Panc1 (cell line): Measurements from ENCODE around the gene LDLRAP1. TPM values are rescaled to one million over a fixed set of nuclear protein-coding genes. Genes with fewer than 3 reads are reported as not detected.

Experiments used
- ATAC-seq: fragments of 200-7000 bp; cut with Tn5 transposase; 2 replicates; pipeline ENCODE4 v1.9.1; 2020; ENCODE audit warnings: mild to moderate bottlenecking, moderate library complexity
- BruUV-seq: library from RNA; stranded (reverse); fragments of 400-500 nt; replicated peaks from 2 replicates; lab custom pipeline; 2021; lab: Mats Ljungman, UMichigan
- CTCF ChIA-PET: fragments of 300-600 bp; sonication (Branson Sonifier 250); formaldehyde crosslinking; loops from one replicate; lab custom pipeline; 2022; ENCODE audit warnings: antibody characterized with exemption; lab: Charles Lee
- POLR2A ChIA-PET: fragments of 300-600 bp; sonication (Branson Sonifier 250); formaldehyde crosslinking; loops from one replicate; lab custom pipeline; 2022; ENCODE audit warnings: antibody characterized with exemption; lab: Charles Lee
- DNase-seq: peaks from one replicate; pipeline ENCODE4 v3.0.0-alpha.2; 2010; ENCODE audit warnings: low read depth, low spot score
- H3K27ac ChIP-seq: 2 replicates; pipeline ENCODE4 v1.5.1; 2011; ENCODE audit warnings: mild to moderate bottlenecking, low read length, inconsistent platforms
- H3K27me3 ChIP-seq: fragments of 200-500 bp; sonication (Bioruptor generic); 2 replicates; pipeline ENCODE4 v1.6.0; 2014; ENCODE audit warnings: low read length, inconsistent platforms; ENCODE audit not compliant: control insufficient read depth, insufficient read depth
- H3K36me3 ChIP-seq: fragments of 200-500 bp; sonication (Bioruptor generic); 2 replicates; pipeline ENCODE4 v1.5.1; 2014; ENCODE audit warnings: inconsistent platforms, mild to moderate bottlenecking, low read length, moderate library complexity; ENCODE audit not compliant: control insufficient read depth, insufficient read depth
- H3K4me1 ChIP-seq: 2 replicates; pipeline ENCODE4 v1.5.1; 2011; ENCODE audit warnings: inconsistent platforms, mild to moderate bottlenecking, low read length, moderate library complexity; ENCODE audit not compliant: control insufficient read depth, insufficient read depth
- H3K4me3 ChIP-seq, 2 experiments: 2 replicates each; pipeline ENCODE4 v1.5.1; 2011 to 2012; ENCODE audit warnings: low read depth in 2 of 2, low read length in 2 of 2, mild to moderate bottlenecking in 2 of 2, inconsistent platforms in 1 of 2, moderate library complexity in 1 of 2
- H3K9me3 ChIP-seq: fragments of 200-500 bp; sonication (Bioruptor generic); 2 replicates; pipeline ENCODE4 v1.5.1; 2014; ENCODE audit warnings: low read depth, mild to moderate bottlenecking, inconsistent platforms, low read length, moderate library complexity; ENCODE audit not compliant: control insufficient read depth, insufficient read depth
- POLR2AphosphoS5 ChIP-seq: IDR thresholded peaks from 2 replicates; pipeline ENCODE4 v1.6.1; 2012; ENCODE audit warnings: mild to moderate bottlenecking, low read depth, low read length, moderate library complexity
- SIN3A ChIP-seq: IDR thresholded peaks from 2 replicates; pipeline ENCODE4 v1.6.1; 2012; ENCODE audit warnings: low read depth, mild to moderate bottlenecking, low read length, moderate library complexity, borderline replicate concordance; ENCODE audit not compliant: insufficient read depth
- TCF7L2 ChIP-seq: IDR thresholded peaks from 2 replicates; pipeline ENCODE4 v1.6.1; 2011; ENCODE audit warnings: mild to moderate bottlenecking, low read depth, low read length, inconsistent platforms
- in situ Hi-C: cut with HindIII; loops from 2 replicates; pipeline ENCODE4 v1.10.0; 2016; ENCODE audit warnings: low sequenced_read_pairs, low pct_unique_long_range_greater_than_20kb
- intact Hi-C: fragments of 100-400 bp; cut with micrococcal nuclease; formaldehyde crosslinking; loops from one replicate; pipeline ENCODE4 v1.10.0; 2022; ENCODE audit not compliant: unreplicated experiment
- total RNA-seq: library from RNA; stranded (reverse); gene quantifications from one replicate; pipeline ENCODE4 v1.2.1, GENCODE V29; 2021; ENCODE audit not compliant: unreplicated experiment
- TF ChIP-seq, protein P1 (sequence below), 2 experiments: IDR thresholded peaks; 2 replicates each; pipeline ENCODE4 v1.6.1; 2011 to 2012; ENCODE audit warnings: low read depth in 2 of 2, control low read depth in 1 of 2, low read length in 1 of 2, mild to moderate bottlenecking in 1 of 2, moderate library complexity in 1 of 2; ENCODE audit not compliant: insufficient read depth in 1 of 2
- TF ChIP-seq, protein P2 (sequence below): fragments of 450-650 bp; IDR thresholded peaks from 2 replicates; pipeline ENCODE4 v1.5.1; 2017; ENCODE audit warnings: mild to moderate bottlenecking

Gene LDLRAP1
- total RNA-seq, 1 experiment from 2014 or later = 23.1 TPM

DNA sequence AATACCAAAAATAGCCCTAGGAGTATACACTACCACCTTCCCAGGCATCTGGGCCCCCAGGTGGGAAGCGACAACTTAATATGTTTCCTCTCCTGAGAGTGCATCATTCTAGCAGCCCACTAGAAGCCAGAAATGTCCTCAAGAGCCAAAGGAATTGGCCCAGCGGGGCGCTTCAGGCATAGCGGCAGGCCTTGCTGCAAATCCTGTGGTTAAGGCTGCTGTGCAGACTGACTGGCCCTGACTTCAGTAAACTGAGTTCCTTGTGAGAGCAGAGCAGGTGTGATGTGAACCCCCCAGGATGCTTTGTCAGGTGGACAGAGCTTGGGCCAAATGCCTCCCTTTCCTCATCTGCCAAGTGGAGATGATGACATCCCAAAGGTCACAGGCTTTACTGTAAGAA, 29.7 kb upstream of the LDLRAP1 start:
- H3K36me3 ChIP-seq = no peaks in the 10 kb centered on the region
- in situ Hi-C loops (no loop called here), intact Hi-C loops (no loop called here)
- H3K9me3 ChIP-seq = no peaks in the 10 kb centered on the region
- no peak overlapping the region for H3K27ac ChIP-seq
- H3K4me1 ChIP-seq = no peaks in the 10 kb centered on the region
- CTCF ChIA-PET = interaction anchor here (0.5 kb wide), 1 partner anchor 38 kb away, joined by 4 read pairs; no protein-coding TSS in a partner anchor
- POLR2A ChIA-PET = no interaction called here
- no TSS peak for BruUV-seq
- H3K4me3 ChIP-seq = no peak overlapping the region
- ATAC-seq (no peak), DNase-seq (no peak)
- H3K27me3 ChIP-seq = no peaks in the 10 kb centered on the region
- no peak for TF ChIP-seq TCF7L2
- no peak for TF ChIP-seq SIN3A
- TF ChIP-seq, protein P1, sequence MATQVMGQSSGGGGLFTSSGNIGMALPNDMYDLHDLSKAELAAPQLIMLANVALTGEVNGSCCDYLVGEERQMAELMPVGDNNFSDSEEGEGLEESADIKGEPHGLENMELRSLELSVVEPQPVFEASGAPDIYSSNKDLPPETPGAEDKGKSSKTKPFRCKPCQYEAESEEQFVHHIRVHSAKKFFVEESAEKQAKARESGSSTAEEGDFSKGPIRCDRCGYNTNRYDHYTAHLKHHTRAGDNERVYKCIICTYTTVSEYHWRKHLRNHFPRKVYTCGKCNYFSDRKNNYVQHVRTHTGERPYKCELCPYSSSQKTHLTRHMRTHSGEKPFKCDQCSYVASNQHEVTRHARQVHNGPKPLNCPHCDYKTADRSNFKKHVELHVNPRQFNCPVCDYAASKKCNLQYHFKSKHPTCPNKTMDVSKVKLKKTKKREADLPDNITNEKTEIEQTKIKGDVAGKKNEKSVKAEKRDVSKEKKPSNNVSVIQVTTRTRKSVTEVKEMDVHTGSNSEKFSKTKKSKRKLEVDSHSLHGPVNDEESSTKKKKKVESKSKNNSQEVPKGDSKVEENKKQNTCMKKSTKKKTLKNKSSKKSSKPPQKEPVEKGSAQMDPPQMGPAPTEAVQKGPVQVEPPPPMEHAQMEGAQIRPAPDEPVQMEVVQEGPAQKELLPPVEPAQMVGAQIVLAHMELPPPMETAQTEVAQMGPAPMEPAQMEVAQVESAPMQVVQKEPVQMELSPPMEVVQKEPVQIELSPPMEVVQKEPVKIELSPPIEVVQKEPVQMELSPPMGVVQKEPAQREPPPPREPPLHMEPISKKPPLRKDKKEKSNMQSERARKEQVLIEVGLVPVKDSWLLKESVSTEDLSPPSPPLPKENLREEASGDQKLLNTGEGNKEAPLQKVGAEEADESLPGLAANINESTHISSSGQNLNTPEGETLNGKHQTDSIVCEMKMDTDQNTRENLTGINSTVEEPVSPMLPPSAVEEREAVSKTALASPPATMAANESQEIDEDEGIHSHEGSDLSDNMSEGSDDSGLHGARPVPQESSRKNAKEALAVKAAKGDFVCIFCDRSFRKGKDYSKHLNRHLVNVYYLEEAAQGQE (IDR thresholded peaks at IDR 0.05; ENCODE audit: insufficient read depth in 1 of 2, low read depth in 2 of 2, low read length in 1 of 2) = no peak
- TF ChIP-seq POLR2AphosphoS5 = no peak
- TF ChIP-seq, protein P2, sequence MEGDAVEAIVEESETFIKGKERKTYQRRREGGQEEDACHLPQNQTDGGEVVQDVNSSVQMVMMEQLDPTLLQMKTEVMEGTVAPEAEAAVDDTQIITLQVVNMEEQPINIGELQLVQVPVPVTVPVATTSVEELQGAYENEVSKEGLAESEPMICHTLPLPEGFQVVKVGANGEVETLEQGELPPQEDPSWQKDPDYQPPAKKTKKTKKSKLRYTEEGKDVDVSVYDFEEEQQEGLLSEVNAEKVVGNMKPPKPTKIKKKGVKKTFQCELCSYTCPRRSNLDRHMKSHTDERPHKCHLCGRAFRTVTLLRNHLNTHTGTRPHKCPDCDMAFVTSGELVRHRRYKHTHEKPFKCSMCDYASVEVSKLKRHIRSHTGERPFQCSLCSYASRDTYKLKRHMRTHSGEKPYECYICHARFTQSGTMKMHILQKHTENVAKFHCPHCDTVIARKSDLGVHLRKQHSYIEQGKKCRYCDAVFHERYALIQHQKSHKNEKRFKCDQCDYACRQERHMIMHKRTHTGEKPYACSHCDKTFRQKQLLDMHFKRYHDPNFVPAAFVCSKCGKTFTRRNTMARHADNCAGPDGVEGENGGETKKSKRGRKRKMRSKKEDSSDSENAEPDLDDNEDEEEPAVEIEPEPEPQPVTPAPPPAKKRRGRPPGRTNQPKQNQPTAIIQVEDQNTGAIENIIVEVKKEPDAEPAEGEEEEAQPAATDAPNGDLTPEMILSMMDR = no peak

DNA sequence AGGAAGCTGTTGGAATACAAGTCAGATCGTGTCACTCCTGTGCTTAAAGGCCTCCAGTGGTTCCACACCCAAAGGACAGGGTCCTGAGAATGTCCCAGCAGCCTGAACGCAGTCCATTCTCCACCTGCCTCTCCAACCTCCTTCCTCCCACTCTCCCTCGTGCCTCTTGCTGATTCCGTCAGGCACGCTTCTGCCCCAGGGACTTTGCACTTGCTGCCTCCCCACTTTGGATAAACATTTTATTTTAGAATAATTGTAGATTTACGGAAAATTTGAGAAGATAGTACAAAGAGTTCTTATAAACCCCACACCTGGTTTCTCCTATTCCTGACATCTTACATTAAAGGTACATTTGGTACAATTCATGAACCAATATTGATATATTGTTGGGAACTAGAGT, 28.4 kb upstream of the LDLRAP1 start:
- in situ Hi-C loops = no loop called here
- no TSS peak for BruUV-seq
- no peak for DNase-seq
- CTCF ChIA-PET = no interaction called here
- Histone ChIP-seq H3K9me3 (no peaks in the 10 kb centered on the region), H3K36me3 (no peaks in the 10 kb centered on the region), H3K4me1 (no peaks in the 10 kb centered on the region), H3K4me3 (no peak overlapping the region), H3K27me3 (no peaks in the 10 kb centered on the region), H3K27ac (no peak overlapping the region)
- intact Hi-C loops = no loop called here
- TF ChIP-seq, protein P2 = no peak
- TF ChIP-seq TCF7L2 (no peak), POLR2AphosphoS5 (no peak), SIN3A (no peak)
- TF ChIP-seq, protein P1 (IDR thresholded peaks at IDR 0.05; ENCODE audit: insufficient read depth in 1 of 2, low read depth in 2 of 2, low read length in 1 of 2) = no peak
- no peak for ATAC-seq
- POLR2A ChIA-PET = no interaction called here
